Mesenchymal stem cell (in vitro differentiated cells and primary cell): ENCODE results near the gene FYN.
A peak's percentile ranks its signal among the peaks of the same experiment; 100 is the strongest.

Source experiments
- DNase-seq: peaks from one replicate; pipeline ENCODE4 v3.0.0-alpha.2; 2013
- H2AFZ ChIP-seq: one replicate; pipeline ENCODE4 v1.6.1; 2013; ENCODE audit warnings: low read depth, mild to moderate bottlenecking, control low read depth, inconsistent platforms, low read length, moderate library complexity
- H2AK5ac ChIP-seq: 2 replicates; pipeline ENCODE4 v1.6.1; 2013; ENCODE audit warnings: low read length, moderate library complexity, mild to moderate bottlenecking, inconsistent platforms; ENCODE audit not compliant: severe bottlenecking
- H2BK120ac ChIP-seq: one replicate; pipeline ENCODE4 v1.6.1; 2013; ENCODE audit warnings: low read depth, mild to moderate bottlenecking, inconsistent platforms, low read length, moderate library complexity
- H2BK12ac ChIP-seq, 2 experiments: one replicate each; pipeline ENCODE4 v1.6.1; 2013; ENCODE audit warnings: inconsistent platforms in 2 of 2, low read length in 2 of 2, mild to moderate bottlenecking in 2 of 2, moderate library complexity in 2 of 2, control low read depth in 1 of 2
- H2BK15ac ChIP-seq: one replicate; pipeline ENCODE4 v1.6.1; 2013; ENCODE audit warnings: mild to moderate bottlenecking, low read depth, inconsistent platforms; ENCODE audit not compliant: poor library complexity, severe bottlenecking
- H2BK5ac ChIP-seq: 2 replicates; pipeline ENCODE4 v1.6.1; 2013; ENCODE audit warnings: low read depth, mild to moderate bottlenecking, low read length, control low read depth, inconsistent platforms; ENCODE audit not compliant: poor library complexity, severe bottlenecking
- H3K14ac ChIP-seq, 2 experiments: one replicate each; pipeline ENCODE4 v1.6.1; 2013; ENCODE audit warnings: inconsistent platforms in 2 of 2, low read length in 2 of 2, control low read depth in 1 of 2, mild to moderate bottlenecking in 1 of 2, moderate library complexity in 1 of 2
- H3K18ac ChIP-seq, 2 experiments: one replicate each; pipeline ENCODE4 v1.6.1; 2013; ENCODE audit warnings: inconsistent platforms in 2 of 2, low read length in 2 of 2, control low read depth in 1 of 2, low read depth in 1 of 2, mild to moderate bottlenecking in 1 of 2
- H3K23ac ChIP-seq, 2 experiments: one replicate each; pipeline ENCODE4 v1.6.1; 2013; ENCODE audit warnings: inconsistent platforms in 2 of 2, low read length in 2 of 2, mild to moderate bottlenecking in 2 of 2, moderate library complexity in 2 of 2, control low read depth in 1 of 2
- H3K27ac ChIP-seq: 2 replicates; pipeline ENCODE4 v1.5.1; 2013; ENCODE audit warnings: mild to moderate bottlenecking, moderate library complexity, low read length, control low read depth, inconsistent platforms; ENCODE audit not compliant: poor library complexity, severe bottlenecking
- H3K27me3 ChIP-seq, 2 experiments: 2 replicates each; pipeline versions ENCODE4 v1.6.1 to v1.7.0; 2013; ENCODE audit warnings: low read length in 2 of 2, mild to moderate bottlenecking in 2 of 2, moderate library complexity in 2 of 2, control low read depth in 1 of 2, inconsistent platforms in 1 of 2; ENCODE audit not compliant: control insufficient read depth in 1 of 2, insufficient read depth in 1 of 2
- H3K36me3 ChIP-seq, 2 experiments: 2 replicates each; pipeline versions ENCODE4 v1.6.1 to v1.7.0; 2013; ENCODE audit warnings: low read length in 2 of 2, control low read depth in 1 of 2, inconsistent platforms in 1 of 2, low read depth in 1 of 2, mild to moderate bottlenecking in 1 of 2; ENCODE audit not compliant: insufficient read depth in 2 of 2, control insufficient read depth in 1 of 2
- H3K4ac ChIP-seq, 2 experiments: one replicate each; pipeline ENCODE4 v1.6.1; 2013; ENCODE audit warnings: inconsistent platforms in 2 of 2, low read length in 2 of 2, mild to moderate bottlenecking in 2 of 2, moderate library complexity in 2 of 2, control low read depth in 1 of 2, low read depth in 1 of 2
- H3K4me1 ChIP-seq: 2 replicates; pipeline ENCODE4 v1.6.1; 2013; ENCODE audit warnings: low read depth, low read length, control low read depth; ENCODE audit not compliant: control insufficient read depth, insufficient read depth
- H3K4me2 ChIP-seq: 2 replicates; pipeline ENCODE4 v1.6.1; 2013; ENCODE audit warnings: low read length, mild to moderate bottlenecking, inconsistent platforms; ENCODE audit not compliant: poor library complexity, severe bottlenecking
- H3K4me3 ChIP-seq, 2 experiments: 2 replicates each; pipeline versions ENCODE4 v1.5.1 to v1.7.0; 2013; ENCODE audit warnings: low read length in 2 of 2, mild to moderate bottlenecking in 2 of 2, control low read depth in 1 of 2, low read depth in 1 of 2; ENCODE audit not compliant: insufficient read depth in 1 of 2
- H3K79me1 ChIP-seq: replicated peaks from 2 replicates; pipeline ENCODE4 v1.6.1; 2013; ENCODE audit warnings: mild to moderate bottlenecking, control low read depth, low read length, inconsistent platforms; ENCODE audit not compliant: poor library complexity, severe bottlenecking
- H3K9ac ChIP-seq: 2 replicates; pipeline ENCODE4 v1.7.0; 2013; ENCODE audit warnings: mild to moderate bottlenecking, low read length, moderate library complexity
- H3K9me3 ChIP-seq: 2 replicates; pipeline ENCODE4 v1.7.0; 2013; ENCODE audit warnings: mild to moderate bottlenecking, low read length; ENCODE audit not compliant: control insufficient read depth
- H4K8ac ChIP-seq: one replicate; pipeline ENCODE4 v1.6.1; 2013; ENCODE audit warnings: inconsistent platforms, mild to moderate bottlenecking, low read length, moderate library complexity
- H4K91ac ChIP-seq: one replicate; pipeline ENCODE4 v1.6.1; 2013; ENCODE audit warnings: mild to moderate bottlenecking, low read length, inconsistent platforms
- WGBS: methylation state at CpG from one replicate; pipeline ENCODE4 v1.1.7; 2013; ENCODE audit warnings: mixed read lengths; 5-methylcytosine and 5-hydroxymethylcytosine counted together

FYN gene

GRCh38 chr6:111776236-111777221 is 96.7 kb downstream of the FYN start:
- Histone ChIP-seq H2BK12ac (no peak overlapping the region), H3K4me2 (no peak overlapping the region), H3K4ac (no peak overlapping the region), H3K4me3 (peak overlapping the region in 1 of 2 experiments; percentile 23), H3K23ac (no peak overlapping the region), H2BK5ac (no peak overlapping the region), H3K79me1 (peaks cover 18% of the 10 kb centered on the region), H2BK15ac (no peak overlapping the region), H2AFZ (no peak overlapping the region), H3K14ac (no peak overlapping the region), H3K18ac (no peak overlapping the region), H3K9ac (peak overlapping the region; percentile 43), H3K4me1 (peaks cover 4% of the 10 kb centered on the region), H3K27me3 (no peaks in the 10 kb centered on the region), H4K8ac (no peak overlapping the region), H2BK120ac (no peak overlapping the region), H3K36me3 (peaks cover 5 to 41% of the 10 kb centered on the region in 2 experiments), H4K91ac (no peak overlapping the region), H2AK5ac (no peak overlapping the region), H3K9me3 (no peaks in the 10 kb centered on the region), H3K27ac (no peak overlapping the region)
- 61% methylated on average over 7 of the region's 8 CpGs for WGBS
- DNase-seq = peak; percentile 53

GRCh38 chr6:111775145-111775922 is 97.9 kb downstream of the FYN start:
- peak overlapping the region in 1 of 2 experiments; percentile 38 for H3K4ac ChIP-seq
- H3K9me3 ChIP-seq = no peaks in the 10 kb centered on the region
- H2AFZ ChIP-seq = no peak overlapping the region
- no peak overlapping the region for H2BK15ac ChIP-seq
- H3K23ac ChIP-seq = no peak overlapping the region
- DNase-seq = no peak
- no peak overlapping the region for H2BK5ac ChIP-seq
- no peak overlapping the region for H4K8ac ChIP-seq
- no peak overlapping the region for H3K4me3 ChIP-seq
- peaks cover 13% of the 10 kb centered on the region for H3K79me1 ChIP-seq
- H2BK120ac ChIP-seq = no peak overlapping the region
- H3K27ac ChIP-seq = no peak overlapping the region
- no peak overlapping the region for H2BK12ac ChIP-seq
- 93% methylated on average over 7 of the region's 8 CpGs for WGBS
- H2AK5ac ChIP-seq = no peak overlapping the region
- H4K91ac ChIP-seq = no peak overlapping the region
- H3K9ac ChIP-seq = no peak overlapping the region
- H3K36me3 ChIP-seq = peaks cover 6 to 52% of the 10 kb centered on the region in 2 experiments
- H3K4me1 ChIP-seq = peaks cover 1% of the 10 kb centered on the region
- H3K27me3 ChIP-seq = no peaks in the 10 kb centered on the region
- no peak overlapping the region for H3K18ac ChIP-seq
- no peak overlapping the region for H3K4me2 ChIP-seq
- no peak overlapping the region for H3K14ac ChIP-seq

- Histone ChIP-seq H4K91ac (no peak overlapping the region), H3K23ac (no peak overlapping the region), H3K9me3 (no peaks in the 10 kb centered on the region), H3K27ac (no peak overlapping the region), H2BK12ac (no peak overlapping the region), H2BK5ac (no peak overlapping the region), H3K14ac (peak overlapping the region in 1 of 2 experiments; percentile 12), H2AK5ac (no peak overlapping the region), H2BK15ac (no peak overlapping the region), H3K4me3 (no peak overlapping the region), H3K9ac (no peak overlapping the region), H3K36me3 (peaks cover 6 to 47% of the 10 kb centered on the region in 2 experiments), H4K8ac (no peak overlapping the region), H3K4me1 (peaks cover 1% of the 10 kb centered on the region), H3K18ac (no peak overlapping the region), H3K27me3 (no peaks in the 10 kb centered on the region), H3K4ac (no peak overlapping the region), H2BK120ac (no peak overlapping the region), H3K79me1 (peaks cover 11% of the 10 kb centered on the region), H2AFZ (no peak overlapping the region), H3K4me2 (no peak overlapping the region)
- 100% methylated on average over 1 of the region's 1 CpG for WGBS
- no peak for DNase-seq
These were observed 98.9 kb downstream of the FYN start for GRCh38 chr6:111774346-111774703.
